Naive thymus-derived CD4-positive, alpha-beta T cell (primary cell): ENCODE data around the gene TDRD12. TPM values are rescaled to one million over a fixed set of nuclear protein-coding genes. Genes with fewer than 3 reads are reported as not detected.

ENCODE experiments used
- ATAC-seq: fragments of 150-1000 bp; cut with Tn5 transposase; 2 replicates; pipeline ENCODE4 v1.10.0; 2021; ENCODE audit warnings: mild to moderate bottlenecking, moderate library complexity
- CTCF ChIA-PET: fragments of 350-600 bp; sonication (Branson Sonifier 250); formaldehyde crosslinking; loops from one replicate; lab custom pipeline; 2021; ENCODE audit warnings: antibody characterized with exemption; lab: Charles Lee
- POLR2A ChIA-PET: fragments of 350-600 bp; sonication (Branson Sonifier 250); formaldehyde crosslinking; loops from one replicate; lab custom pipeline; 2021; ENCODE audit warnings: antibody characterized with exemption, inconsistent platforms; lab: Charles Lee
- DNase-seq, 9 donors: peaks; one replicate each; pipeline versions ENCODE4 v3.0.0 to v3.0.0-alpha.2; 2020 to 2022; ENCODE audit warnings: mixed read lengths in 1 of 9
- H3K27ac ChIP-seq: one replicate; pipeline ENCODE4 v1.7.0; 2013; ENCODE audit warnings: mild to moderate bottlenecking, low read depth, low read length, moderate library complexity
- H3K27me3 ChIP-seq, 2 donors: one replicate each; pipeline ENCODE4 v1.7.0; 2013; ENCODE audit warnings: low read length in 2 of 2, mild to moderate bottlenecking in 2 of 2, moderate library complexity in 2 of 2; ENCODE audit not compliant: control insufficient read depth in 2 of 2, insufficient read depth in 2 of 2
- H3K36me3 ChIP-seq, 3 experiments: 1 replicate in 2 of 3; 2 replicates in 1 of 3; pipeline ENCODE4 v1.7.0; 2013; ENCODE audit warnings: low read length in 3 of 3, mild to moderate bottlenecking in 3 of 3, moderate library complexity in 1 of 3; ENCODE audit not compliant: insufficient read depth in 3 of 3, control insufficient read depth in 2 of 3
- H3K4me1 ChIP-seq, 2 donors: one replicate each; pipeline ENCODE4 v1.7.0; 2013; ENCODE audit warnings: low read length in 2 of 2, mild to moderate bottlenecking in 2 of 2, moderate library complexity in 1 of 2; ENCODE audit not compliant: control insufficient read depth in 2 of 2, insufficient read depth in 2 of 2
- H3K4me3 ChIP-seq: 2 replicates; pipeline ENCODE4 v1.7.0; 2013; ENCODE audit warnings: mild to moderate bottlenecking, low read length
- H3K9me3 ChIP-seq, 3 experiments: 1 replicate in 2 of 3; 2 replicates in 1 of 3; pipeline ENCODE4 v1.7.0; 2013; ENCODE audit warnings: low read length in 3 of 3; ENCODE audit not compliant: control insufficient read depth in 2 of 3
- H3K27ac Mint-ChIP-seq, 9 donors: one replicate each; pipeline ENCODE4 v1.8.0; 2020 to 2022; ENCODE audit warnings: mixed read lengths in 9 of 9, mild to moderate bottlenecking in 8 of 9, moderate library complexity in 5 of 9, inconsistent platforms in 2 of 9
- H3K27me3 Mint-ChIP-seq, 5 donors: one replicate each; pipeline ENCODE4 v1.8.0; 2021 to 2022; ENCODE audit warnings: mixed read lengths in 5 of 5, mild to moderate bottlenecking in 1 of 5
- H3K36me3 Mint-ChIP-seq, 5 donors: one replicate each; pipeline ENCODE4 v1.8.0; 2020 to 2022; ENCODE audit warnings: mixed read lengths in 5 of 5, mild to moderate bottlenecking in 3 of 5, inconsistent platforms in 1 of 5
- H3K4me1 Mint-ChIP-seq, 7 donors: one replicate each; pipeline ENCODE4 v1.8.0; 2020 to 2022; ENCODE audit warnings: mixed read lengths in 7 of 7, mild to moderate bottlenecking in 3 of 7, inconsistent platforms in 1 of 7
- H3K4me3 Mint-ChIP-seq, 10 donors: one replicate each; pipeline ENCODE4 v1.8.0; 2020 to 2022; ENCODE audit warnings: mild to moderate bottlenecking in 10 of 10, mixed read lengths in 10 of 10, moderate library complexity in 6 of 10, inconsistent platforms in 2 of 10
- H3K9me3 Mint-ChIP-seq, 11 donors: one replicate each; pipeline ENCODE4 v1.8.0; 2020 to 2022; ENCODE audit warnings: mixed read lengths in 11 of 11, mild to moderate bottlenecking in 4 of 11, inconsistent platforms in 1 of 11, moderate library complexity in 1 of 11
- intact Hi-C, 2 donors: fragments of 100-400 bp; cut with micrococcal nuclease; formaldehyde crosslinking; loops; one replicate each; pipeline ENCODE4 v1.15.1; 2023
- polyA plus RNA-seq, 2 donors: library from polyadenylated mRNA; unstranded; fragments of 300-500 nt; fragmentation: Illumina TruSeq; gene quantifications; one replicate each; pipeline ENCODE4 v1.2.3, GENCODE V29; 2021
- total RNA-seq, 6 experiments: library from RNA in 5 of 6; stranded (reverse) in 5 of 6; gene quantifications; 1 replicate in 5 of 6; 2 replicates in 1 of 6; pipeline ENCODE4 v1.2.3 and lab custom pipeline; 2021 to 2026

Gene TDRD12
- total and polyA plus RNA-seq, 7 experiments from 2014 or later: 0.17 to 3.6 (median 0.67) TPM; not detected in 1

DNA sequence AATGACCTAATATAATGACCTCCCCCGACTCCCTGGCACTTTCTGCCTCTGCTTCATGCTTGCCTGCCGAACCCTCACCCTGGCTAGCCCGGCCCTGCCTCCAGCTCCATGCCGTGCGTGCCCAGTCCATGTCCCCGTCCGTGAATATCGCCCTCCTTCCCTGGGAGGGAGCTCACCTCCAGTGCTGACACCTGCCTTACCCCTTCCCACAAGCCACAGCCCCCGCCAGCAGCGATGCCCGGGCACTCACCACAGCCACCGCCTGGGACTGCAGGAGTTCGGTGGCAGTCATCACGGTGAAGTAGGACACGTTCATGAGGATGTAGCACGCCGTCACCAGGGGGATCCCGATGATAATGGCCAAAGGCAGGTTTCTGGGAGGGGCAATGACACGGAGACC lies 140.0 kb downstream of the TDRD12 start:
- ATAC-seq: no peak
- no peak for DNase-seq
- H3K27ac ChIP-seq: no peak overlapping the region
- no peaks in the 10 kb centered on the region for H3K36me3 ChIP-seq
- ChIA-PET CTCF (no interaction called here), POLR2A (no interaction called here)
- no peaks in the 10 kb centered on the region for H3K27me3 ChIP-seq
- intact Hi-C loops: no loop called here
- no peaks in the 10 kb centered on the region for H3K4me1 ChIP-seq
- Mint-ChIP-seq H3K4me3 (no peak overlapping the region), H3K9me3 (peaks cover 0 to 2% (median 0%) of the 10 kb centered on the region in 11 donors), H3K27me3 (no peaks in the 10 kb centered on the region), H3K4me1 (no peaks in the 10 kb centered on the region), H3K27ac (no peak overlapping the region), H3K36me3 (peaks cover 0 to 9% (median 0%) of the 10 kb centered on the region in 5 donors)
- H3K4me3 ChIP-seq: no peak overlapping the region
- H3K9me3 ChIP-seq: no peaks in the 10 kb centered on the region

- Histone ChIP-seq H3K27ac (no peak overlapping the region), H3K27me3 (no peaks in the 10 kb centered on the region), H3K4me3 (no peak overlapping the region), H3K9me3 (no peaks in the 10 kb centered on the region), H3K4me1 (no peaks in the 10 kb centered on the region), H3K36me3 (no peaks in the 10 kb centered on the region)
- no peaks in the 10 kb centered on the region for H3K9me3 Mint-ChIP-seq
- ChIA-PET CTCF (no interaction called here), POLR2A (no interaction called here)
- DNase-seq (no peak), ATAC-seq (no peak)
- no peaks in the 10 kb centered on the region for H3K27me3 Mint-ChIP-seq
- no peak overlapping the region for H3K4me3 Mint-ChIP-seq
- no peaks in the 10 kb centered on the region for H3K4me1 Mint-ChIP-seq
- no peak overlapping the region for H3K27ac Mint-ChIP-seq
- peaks cover 0 to 4% (median 0%) of the 10 kb centered on the region in 5 donors for H3K36me3 Mint-ChIP-seq
- intact Hi-C loops: no loop called here
Observed at GRCh38 chr19:32861596-32861995, 142.0 kb downstream of the TDRD12 start.

GRCh38 chr19:32862173-32862572 lies 142.6 kb downstream of the TDRD12 start:
- H3K36me3 Mint-ChIP-seq: peaks cover 0 to 4% (median 0%) of the 10 kb centered on the region in 5 donors
- H3K4me3 Mint-ChIP-seq: no peak overlapping the region
- no peaks in the 10 kb centered on the region for H3K4me1 Mint-ChIP-seq
- CTCF ChIA-PET: no interaction called here
- Histone ChIP-seq H3K27ac (no peak overlapping the region), H3K4me1 (no peaks in the 10 kb centered on the region), H3K36me3 (no peaks in the 10 kb centered on the region), H3K9me3 (no peaks in the 10 kb centered on the region), H3K4me3 (no peak overlapping the region), H3K27me3 (no peaks in the 10 kb centered on the region)
- intact Hi-C loops: no loop called here
- POLR2A ChIA-PET: no interaction called here
- DNase-seq: no peak
- H3K27me3 Mint-ChIP-seq: no peaks in the 10 kb centered on the region
- no peak for ATAC-seq
- no peaks in the 10 kb centered on the region for H3K9me3 Mint-ChIP-seq
- no peak overlapping the region for H3K27ac Mint-ChIP-seq

- peaks cover 0 to 4% (median 0%) of the 10 kb centered on the region in 5 donors for H3K36me3 Mint-ChIP-seq
- no peaks in the 10 kb centered on the region for H3K9me3 Mint-ChIP-seq
- Histone ChIP-seq H3K9me3 (no peaks in the 10 kb centered on the region), H3K36me3 (no peaks in the 10 kb centered on the region), H3K4me3 (no peak overlapping the region), H3K4me1 (no peaks in the 10 kb centered on the region), H3K27me3 (no peaks in the 10 kb centered on the region), H3K27ac (no peak overlapping the region)
- DNase-seq (no peak), ATAC-seq (no peak)
- ChIA-PET POLR2A (no interaction called here), CTCF (no interaction called here)
- no peaks in the 10 kb centered on the region for H3K4me1 Mint-ChIP-seq
- no peaks in the 10 kb centered on the region for H3K27me3 Mint-ChIP-seq
- H3K4me3 Mint-ChIP-seq: no peak overlapping the region
- intact Hi-C loops: no loop called here
- no peak overlapping the region for H3K27ac Mint-ChIP-seq
Observed at GRCh38 chr19:32862741-32863140, 143.2 kb downstream of the TDRD12 start.

DNA sequence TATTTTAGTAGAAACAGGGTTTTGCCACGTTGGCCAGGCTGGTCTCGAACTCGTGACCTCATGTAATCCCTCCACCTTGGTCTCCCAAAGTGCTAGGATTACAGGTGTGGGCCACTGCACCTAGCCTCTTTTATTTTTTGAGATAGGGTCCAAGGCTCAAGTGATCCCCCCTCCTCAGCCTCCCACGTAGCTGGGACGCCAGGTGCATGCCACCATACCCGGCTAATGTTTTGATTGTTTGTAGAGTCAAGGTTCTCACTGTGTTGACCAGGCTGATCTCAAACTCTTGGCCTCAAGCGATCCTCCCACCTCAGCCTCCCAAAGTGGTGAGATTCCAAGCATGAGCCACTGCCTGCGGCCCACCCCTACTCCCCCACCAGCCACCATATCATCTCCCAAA lies 143.7 kb downstream of the TDRD12 start:
- intact Hi-C loops: no loop called here
- H3K9me3 Mint-ChIP-seq: no peaks in the 10 kb centered on the region
- H3K4me1 ChIP-seq: no peaks in the 10 kb centered on the region
- no peaks in the 10 kb centered on the region for H3K36me3 ChIP-seq
- no peak overlapping the region for H3K4me3 Mint-ChIP-seq
- no peaks in the 10 kb centered on the region for H3K4me1 Mint-ChIP-seq
- H3K9me3 ChIP-seq: no peaks in the 10 kb centered on the region
- H3K4me3 ChIP-seq: no peak overlapping the region
- no peaks in the 10 kb centered on the region for H3K27me3 Mint-ChIP-seq
- DNase-seq (no peak), ATAC-seq (no peak)
- CTCF ChIA-PET: interaction anchor here (0.5 kb wide), 1 partner anchor 147 kb away, joined by 3 read pairs; no protein-coding TSS in a partner anchor
- H3K27me3 ChIP-seq: no peaks in the 10 kb centered on the region
- H3K36me3 Mint-ChIP-seq: peaks cover 0 to 4% (median 0%) of the 10 kb centered on the region in 5 donors
- POLR2A ChIA-PET: no interaction called here
- no peak overlapping the region for H3K27ac ChIP-seq
- no peak overlapping the region for H3K27ac Mint-ChIP-seq

- Mint-ChIP-seq H3K4me1 (no peaks in the 10 kb centered on the region), H3K9me3 (no peaks in the 10 kb centered on the region), H3K27ac (no peak overlapping the region), H3K4me3 (no peak overlapping the region), H3K36me3 (peaks cover 0 to 4% (median 0%) of the 10 kb centered on the region in 5 donors), H3K27me3 (no peaks in the 10 kb centered on the region)
- no peak overlapping the region for H3K4me3 ChIP-seq
- H3K4me1 ChIP-seq: no peaks in the 10 kb centered on the region
- ATAC-seq: no peak
- no peaks in the 10 kb centered on the region for H3K9me3 ChIP-seq
- no peaks in the 10 kb centered on the region for H3K36me3 ChIP-seq
- intact Hi-C loops: no loop called here
- no peak for DNase-seq
- no peak overlapping the region for H3K27ac ChIP-seq
- POLR2A ChIA-PET: no interaction called here
- no peaks in the 10 kb centered on the region for H3K27me3 ChIP-seq
- CTCF ChIA-PET: interaction anchor here (0.5 kb wide), 1 partner anchor 148 kb away, joined by 3 read pairs; no protein-coding TSS in a partner anchor
Observed at GRCh38 chr19:32863841-32864240, 144.3 kb downstream of the TDRD12 start.

DNA sequence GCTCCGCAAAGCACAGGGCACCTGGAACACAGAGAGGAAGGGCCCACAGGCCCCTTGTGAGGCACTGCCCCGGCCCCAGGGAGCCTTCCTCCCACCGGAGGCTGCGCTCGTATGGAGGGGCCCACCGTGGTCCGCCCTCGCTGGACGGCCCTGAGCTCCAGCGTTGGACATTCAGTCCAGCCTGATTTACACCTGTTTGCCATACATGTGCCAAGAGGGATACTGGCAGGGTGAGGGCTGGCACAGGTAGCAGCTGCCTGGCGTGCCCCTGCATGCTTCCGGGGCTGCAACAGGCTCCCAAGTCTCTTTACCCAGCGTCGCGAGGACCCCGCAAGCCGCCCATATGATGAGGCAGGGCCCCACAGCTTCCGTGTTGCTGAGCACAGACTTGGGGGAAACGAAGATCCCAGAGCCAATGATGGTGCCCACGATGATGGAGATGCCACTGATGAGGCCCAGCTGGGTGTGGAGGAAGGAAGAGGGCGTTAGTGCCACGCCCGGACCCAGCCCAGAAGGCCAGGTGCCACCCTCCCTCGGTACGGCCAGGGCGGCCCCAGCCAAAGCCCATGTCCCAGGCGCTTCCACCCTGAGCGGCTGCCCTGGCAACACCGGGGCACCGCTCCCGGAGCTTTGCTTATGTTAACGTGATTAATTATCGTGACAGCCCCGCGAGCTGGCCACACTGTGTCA lies 144.9 kb downstream of the TDRD12 start:
- CTCF ChIA-PET: no interaction called here
- H3K27me3 Mint-ChIP-seq: no peaks in the 10 kb centered on the region
- H3K4me3 Mint-ChIP-seq: no peak overlapping the region
- Histone ChIP-seq H3K36me3 (no peaks in the 10 kb centered on the region), H3K27ac (no peak overlapping the region), H3K4me1 (no peaks in the 10 kb centered on the region), H3K9me3 (no peaks in the 10 kb centered on the region), H3K4me3 (no peak overlapping the region), H3K27me3 (no peaks in the 10 kb centered on the region)
- intact Hi-C loops: no loop called here
- H3K36me3 Mint-ChIP-seq: no peaks in the 10 kb centered on the region
- no peaks in the 10 kb centered on the region for H3K9me3 Mint-ChIP-seq
- ATAC-seq (no peak), DNase-seq (no peak)
- POLR2A ChIA-PET: no interaction called here
- no peaks in the 10 kb centered on the region for H3K4me1 Mint-ChIP-seq
- H3K27ac Mint-ChIP-seq: no peak overlapping the region
